Ovary (tissue), 3 donors: ENCODE results near the gene TEX36.

Experiments used
- CTCF ChIP-seq, 3 donors: fragments of 450-650 bp in 2 of 3; fragments of 200-600 bp in 1 of 3; IDR thresholded peaks; one replicate each; pipeline versions ENCODE4 v1.5.1 to v1.8.0; 2016 to 2022; ENCODE audit warnings: antibody characterized with exemption in 3 of 3, mild to moderate bottlenecking in 1 of 3
- POLR2A ChIP-seq: fragments of 450-650 bp; IDR thresholded peaks from one replicate; pipeline ENCODE4 v1.6.1; 2017; ENCODE audit warnings: antibody characterized with exemption, mild to moderate bottlenecking, moderate library complexity
- donor health status: DM: no; HTN: no; CAD: no.

- TF ChIP-seq POLR2A: no peak
- TF ChIP-seq CTCF (IDR thresholded peaks at IDR 0.05): no peak
Observed at GRCh38 chr10:125687507-125688185, 4.7 kb upstream of the TEX36 start.
